ENCODE measurements around the gene CMBL. TPM values are rescaled to one million over a fixed set of nuclear protein-coding genes. Genes with fewer than 3 reads are reported as not detected.
"Not testable (repeated sequence)": the region's sequence is repeated elsewhere in the genome, so short reads cannot be mapped to it uniquely, and the experiment has no call there.

The CMBL gene
- total and polyA plus RNA-seq, 3 donors from 2014 or later: 4.3 to 16.1 (median 7.2) TPM

GRCh38 chr5:10248378-10249260, 59.1 kb downstream of the CMBL start:
- Histone ChIP-seq H3K9me3 (no peaks in the 10 kb centered on the region), H3K27ac (peak overlapping the region; percentile 96 to 97), H3K4me3 (peak overlapping the region; percentile 86 to 91), H3K27me3 (no peaks in the 10 kb centered on the region), H3K36me3 (ENCODE audit: low read depth, missing control alignments) (no peaks in the 10 kb centered on the region), H3K4me1 (peaks cover 11% of the 10 kb centered on the region)
- DNase-seq: no peak
- intact Hi-C loops (cut with DNase I; ENCODE audit: low total_unique reads): no loop called here
- TF ChIP-seq POLR2A (IDR thresholded peaks at IDR 0.05) (no peak), CTCF (IDR thresholded peaks at IDR 0.05) (no peak)
- WGBS, 2 donors: 40 to 43% methylated on average over 29 of the region's 29 CpGs

GRCh38 chr5:10247217-10247616, 60.5 kb downstream of the CMBL start:
- WGBS, 2 donors: 72 to 84% methylated on average over 4 of the region's 4 CpGs

GRCh38 chr5:10246761-10247160, 60.9 kb downstream of the CMBL start:
- Histone ChIP-seq H3K4me3 (no peak overlapping the region), H3K36me3 (ENCODE audit: low read depth, missing control alignments) (no peaks in the 10 kb centered on the region), H3K27me3 (no peaks in the 10 kb centered on the region), H3K9me3 (no peaks in the 10 kb centered on the region), H3K4me1 (peaks cover 9% of the 10 kb centered on the region), H3K27ac (no peak overlapping the region)
- intact Hi-C loops (cut with DNase I; ENCODE audit: low total_unique reads): no loop called here
- DNase-seq: no peak
- no peak for TF ChIP-seq POLR2A (IDR thresholded peaks at IDR 0.05)
- no peak for TF ChIP-seq CTCF (IDR thresholded peaks at IDR 0.05)
- WGBS, 2 donors: 84 to 93% methylated on average over 3 of the region's 3 CpGs

More at GRCh38 chr5:10247217-10247616, 60.5 kb downstream of the CMBL start:
- H3K36me3 ChIP-seq (ENCODE audit: low read depth, missing control alignments); H3K4me3 ChIP-seq; H3K9me3 ChIP-seq; H3K27me3 ChIP-seq; intact Hi-C loops (cut with DNase I; ENCODE audit: low total_unique reads); H3K27ac ChIP-seq; DNase-seq: not testable (repeated sequence)
- peaks cover 11% of the 10 kb centered on the region for H3K4me1 ChIP-seq

- no peaks in the 10 kb centered on the region for H3K4me1 ChIP-seq
- no peak for DNase-seq
- H3K9me3 ChIP-seq: no peaks in the 10 kb centered on the region
- 89 to 95% methylated on average over 10 of the region's 10 CpGs for WGBS, 2 donors
- H3K27me3 ChIP-seq: no peaks in the 10 kb centered on the region
- no peaks in the 10 kb centered on the region for H3K36me3 ChIP-seq (ENCODE audit: low read depth, missing control alignments)
- no peak overlapping the region for H3K4me3 ChIP-seq
- intact Hi-C loops (cut with DNase I; ENCODE audit: low total_unique reads): no loop called here
- no peak overlapping the region for H3K27ac ChIP-seq
- no peak for TF ChIP-seq CTCF (IDR thresholded peaks at IDR 0.05)
- no peak for TF ChIP-seq POLR2A (IDR thresholded peaks at IDR 0.05)
Observed at GRCh38 chr5:10244342-10244944, 63.3 kb downstream of the CMBL start.

- H3K27ac ChIP-seq: no peak overlapping the region
- H3K4me3 ChIP-seq: no peak overlapping the region
- H3K27me3 ChIP-seq: no peaks in the 10 kb centered on the region
- TF ChIP-seq POLR2A (IDR thresholded peaks at IDR 0.05) (no peak), CTCF (IDR thresholded peaks at IDR 0.05) (no peak)
- no peaks in the 10 kb centered on the region for H3K36me3 ChIP-seq (ENCODE audit: low read depth, missing control alignments)
- 82 to 91% methylated on average over 1 of the region's 1 CpG for WGBS, 2 donors
- H3K4me1 ChIP-seq: no peaks in the 10 kb centered on the region
- DNase-seq: no peak
- intact Hi-C loops (cut with DNase I; ENCODE audit: low total_unique reads): no loop called here
- no peaks in the 10 kb centered on the region for H3K9me3 ChIP-seq
Observed at GRCh38 chr5:10243660-10244240, 64.0 kb downstream of the CMBL start.
